ENCODE measurements around the gene AJAP1.

AJAP1 gene

DNA sequence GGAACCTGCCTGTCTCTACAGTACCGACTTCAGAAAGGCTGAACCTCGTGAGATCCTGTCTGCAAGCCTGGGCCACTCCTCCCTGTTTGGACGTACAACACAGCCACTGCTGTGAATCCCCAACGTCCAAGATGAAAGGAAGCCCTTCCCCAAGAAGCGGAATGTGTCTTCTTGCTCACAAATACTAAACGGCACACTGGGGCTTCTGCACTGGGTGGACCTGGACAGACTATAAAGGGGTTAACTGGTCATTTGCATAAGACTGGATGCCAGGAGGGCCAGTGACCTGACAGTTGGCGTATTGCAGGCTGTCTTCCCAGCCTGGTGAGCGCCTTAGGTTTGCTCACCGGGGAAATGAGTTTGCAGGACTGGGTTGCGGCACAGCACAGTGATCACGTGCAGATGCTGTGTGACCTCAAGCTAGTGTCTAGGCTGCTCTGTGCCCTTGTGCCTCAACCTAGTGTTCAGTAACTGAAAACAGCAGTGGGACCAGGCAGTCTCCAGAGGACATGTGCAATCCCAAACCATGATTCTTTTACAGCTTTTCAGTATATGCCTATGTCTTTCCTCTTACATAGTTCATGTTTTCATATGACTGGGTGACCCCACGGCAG lies 19.5 kb upstream of the AJAP1 start:
- H3K9me3 ChIP-seq (ENCODE audit: control insufficient read depth, insufficient read depth, low read depth, low read length) = no peaks in the 10 kb centered on the region
- no peak overlapping the region for H3K4me3 ChIP-seq (ENCODE audit: low read depth, low read length)
- CTCF ChIA-PET = interaction anchor here (0.5 to 1.0 kb wide), 2 partner anchors 18 to 60 kb away, joined by 3 read pairs; no protein-coding TSS in a partner anchor
- no peak overlapping the region for H3K27ac ChIP-seq (ENCODE audit: extremely low read depth, low read depth, low read length)
- no peaks in the 10 kb centered on the region for H3K36me3 ChIP-seq (ENCODE audit: control insufficient read depth in 2 of 2, insufficient read depth in 1 of 2, low read length in 2 of 2)
- POLR2A ChIA-PET = no interaction called here
- H3K4me1 ChIP-seq (ENCODE audit: control insufficient read depth, insufficient read depth, low read length) = no peaks in the 10 kb centered on the region
- TF ChIP-seq SP3 (tag by site-specific recombination; IDR thresholded peaks at IDR 0.05) (no peak), ZNF768 (tag by site-specific recombination; IDR thresholded peaks at IDR 0.05) (0 out of 2 replicates have a peak, but pooled peaks have one; percentile 47)

- Histone ChIP-seq H3K9me3 (ENCODE audit: control insufficient read depth, insufficient read depth, low read depth, low read length) (no peaks in the 10 kb centered on the region), H3K4me3 (ENCODE audit: low read depth, low read length) (no peak overlapping the region), H3K4me1 (ENCODE audit: control insufficient read depth, insufficient read depth, low read length) (no peaks in the 10 kb centered on the region), H3K27ac (ENCODE audit: extremely low read depth, low read depth, low read length) (no peak overlapping the region), H3K36me3 (ENCODE audit: control insufficient read depth in 2 of 2, insufficient read depth in 1 of 2, low read length in 2 of 2) (no peaks in the 10 kb centered on the region)
- ChIA-PET CTCF (no interaction called here), POLR2A (no interaction called here)
- TF ChIP-seq ZNF530 (tag by site-specific recombination; IDR thresholded peaks at IDR 0.05; ENCODE audit: low read depth) (no peak), ZNF658 (tag by site-specific recombination; IDR thresholded peaks at IDR 0.05) (no peak), ZBTB6 (tag by site-specific recombination; IDR thresholded peaks at IDR 0.05) (no peak), ZNF266 (tag by site-specific recombination; IDR thresholded peaks at IDR 0.05; ENCODE audit: low read depth) (no peak), ZNF660 (tag by site-specific recombination; IDR thresholded peaks at IDR 0.05) (no peak), ZNF366 (tag by site-specific recombination; conservative IDR thresholded peaks at IDR 0.05) (no peak), ZNF776 (tag by site-specific recombination; IDR thresholded peaks at IDR 0.05; ENCODE audit: borderline replicate concordance) (no peak), ZNF394 (tag by site-specific recombination; IDR thresholded peaks at IDR 0.05; ENCODE audit: borderline replicate concordance) (no peak), ZNF626 (tag by site-specific recombination; IDR thresholded peaks at IDR 0.05) (no peak), GLIS2 (tag by site-specific recombination; IDR thresholded peaks at IDR 0.05) (no peak), GLI4 (tag by site-specific recombination; IDR thresholded peaks at IDR 0.05) (no peak), ZNF16 (tag by site-specific recombination; IDR thresholded peaks at IDR 0.05; ENCODE audit: low read depth) (no peak), ZNF747 (tag by site-specific recombination; IDR thresholded peaks at IDR 0.05) (no peak), ZNF596 (tag by site-specific recombination; IDR thresholded peaks at IDR 0.05) (no peak)
- TF ChIP-seq, protein P1, sequence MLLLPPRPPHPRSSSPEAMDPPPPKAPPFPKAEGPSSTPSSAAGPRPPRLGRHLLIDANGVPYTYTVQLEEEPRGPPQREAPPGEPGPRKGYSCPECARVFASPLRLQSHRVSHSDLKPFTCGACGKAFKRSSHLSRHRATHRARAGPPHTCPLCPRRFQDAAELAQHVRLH (tag by site-specific recombination; IDR thresholded peaks at IDR 0.05) = no peak
- TF ChIP-seq, protein P2, sequence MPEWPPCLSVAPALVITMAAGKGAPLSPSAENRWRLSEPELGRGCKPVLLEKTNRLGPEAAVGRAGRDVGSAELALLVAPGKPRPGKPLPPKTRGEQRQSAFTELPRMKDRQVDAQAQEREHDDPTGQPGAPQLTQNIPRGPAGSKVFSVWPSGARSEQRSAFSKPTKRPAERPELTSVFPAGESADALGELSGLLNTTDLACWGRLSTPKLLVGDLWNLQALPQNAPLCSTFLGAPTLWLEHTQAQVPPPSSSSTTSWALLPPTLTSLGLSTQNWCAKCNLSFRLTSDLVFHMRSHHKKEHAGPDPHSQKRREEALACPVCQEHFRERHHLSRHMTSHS (tag by site-specific recombination; IDR thresholded peaks at IDR 0.05) = no peak
Observed at GRCh38 chr1:4636186-4636585, 18.2 kb upstream of the AJAP1 start.

- POLR2A ChIA-PET = no interaction called here
- Histone ChIP-seq H3K27ac (ENCODE audit: extremely low read depth, low read depth, low read length) (no peak overlapping the region), H3K4me3 (ENCODE audit: low read depth, low read length) (no peak overlapping the region), H3K36me3 (ENCODE audit: control insufficient read depth in 2 of 2, insufficient read depth in 1 of 2, low read length in 2 of 2) (no peaks in the 10 kb centered on the region), H3K9me3 (ENCODE audit: control insufficient read depth, insufficient read depth, low read depth, low read length) (no peaks in the 10 kb centered on the region), H3K4me1 (ENCODE audit: control insufficient read depth, insufficient read depth, low read length) (no peaks in the 10 kb centered on the region)
- CTCF ChIA-PET = no interaction called here
- TF ChIP-seq ZNF239 (tag by site-specific recombination; IDR thresholded peaks at IDR 0.05) = no peak
- no peak for TF ChIP-seq GLI4 (tag by site-specific recombination; IDR thresholded peaks at IDR 0.05)
- TF ChIP-seq GLIS2 (tag by site-specific recombination; IDR thresholded peaks at IDR 0.05) = no peak
- TF ChIP-seq KLF10 (tag by site-specific recombination; IDR thresholded peaks at IDR 0.05) = no peak
- no peak for TF ChIP-seq ZNF558 (tag by site-specific recombination; IDR thresholded peaks at IDR 0.05)
- no peak for TF ChIP-seq MYNN (tag by site-specific recombination; IDR thresholded peaks at IDR 0.05; ENCODE audit: borderline replicate concordance)
- TF ChIP-seq ZEB2 (tag by site-specific recombination; IDR thresholded peaks at IDR 0.05) = no peak
- no peak for TF ChIP-seq ZNF354C (tag by site-specific recombination; IDR thresholded peaks at IDR 0.05; ENCODE audit: borderline replicate concordance, low read depth)
- TF ChIP-seq, protein P3, sequence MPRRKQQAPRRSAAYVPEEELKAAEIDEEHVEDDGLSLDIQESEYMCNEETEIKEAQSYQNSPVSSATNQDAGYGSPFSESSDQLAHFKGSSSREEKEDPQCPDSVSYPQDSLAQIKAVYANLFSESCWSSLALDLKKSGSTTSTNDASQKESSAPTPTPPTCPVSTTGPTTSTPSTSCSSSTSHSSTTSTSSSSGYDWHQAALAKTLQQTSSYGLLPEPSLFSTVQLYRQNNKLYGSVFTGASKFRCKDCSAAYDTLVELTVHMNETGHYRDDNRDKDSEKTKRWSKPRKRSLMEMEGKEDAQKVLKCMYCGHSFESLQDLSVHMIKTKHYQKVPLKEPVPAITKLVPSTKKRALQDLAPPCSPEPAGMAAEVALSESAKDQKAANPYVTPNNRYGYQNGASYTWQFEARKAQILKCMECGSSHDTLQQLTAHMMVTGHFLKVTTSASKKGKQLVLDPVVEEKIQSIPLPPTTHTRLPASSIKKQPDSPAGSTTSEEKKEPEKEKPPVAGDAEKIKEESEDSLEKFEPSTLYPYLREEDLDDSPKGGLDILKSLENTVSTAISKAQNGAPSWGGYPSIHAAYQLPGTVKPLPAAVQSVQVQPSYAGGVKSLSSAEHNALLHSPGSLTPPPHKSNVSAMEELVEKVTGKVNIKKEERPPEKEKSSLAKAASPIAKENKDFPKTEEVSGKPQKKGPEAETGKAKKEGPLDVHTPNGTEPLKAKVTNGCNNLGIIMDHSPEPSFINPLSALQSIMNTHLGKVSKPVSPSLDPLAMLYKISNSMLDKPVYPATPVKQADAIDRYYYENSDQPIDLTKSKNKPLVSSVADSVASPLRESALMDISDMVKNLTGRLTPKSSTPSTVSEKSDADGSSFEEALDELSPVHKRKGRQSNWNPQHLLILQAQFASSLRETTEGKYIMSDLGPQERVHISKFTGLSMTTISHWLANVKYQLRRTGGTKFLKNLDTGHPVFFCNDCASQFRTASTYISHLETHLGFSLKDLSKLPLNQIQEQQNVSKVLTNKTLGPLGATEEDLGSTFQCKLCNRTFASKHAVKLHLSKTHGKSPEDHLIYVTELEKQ (tag by site-specific recombination; IDR thresholded peaks at IDR 0.05; ENCODE audit: borderline replicate concordance) = no peak
Observed at GRCh38 chr1:4636644-4637380, 17.6 kb upstream of the AJAP1 start.
